Fibroblast of lung (primary cell): Measurements from ENCODE around the gene AKR1E2.

ENCODE experiments used
- CTCF ChIP-seq, 2 donors: IDR thresholded peaks in 1 of 2; conservative IDR thresholded peaks in 1 of 2; 1 replicate in 1 of 2; 2 replicates in 1 of 2; pipeline ENCODE4 v1.5.1; 2011 to 2012; ENCODE audit warnings: low read length in 2 of 2, control low read depth in 1 of 2, inconsistent platforms in 1 of 2, low read depth in 1 of 2, mild to moderate bottlenecking in 1 of 2
- EZH2 ChIP-seq: IDR thresholded peaks from 2 replicates; pipeline ENCODE4 v1.5.1; 2012; ENCODE audit warnings: low read length, control low read depth, mild to moderate bottlenecking; ENCODE audit errors: missing control alignments

GRCh38 chr10:4843525-4844180 lies 17.6 kb downstream of the AKR1E2 start:
- TF ChIP-seq CTCF (conservative IDR thresholded peaks at IDR 0.05 in 1 of 2, IDR thresholded peaks at IDR 0.05 in 1 of 2; ENCODE audit: low read depth in 1 of 2, low read length in 2 of 2) (no peak), EZH2 (no peak)
